ENCODE measurements around the gene PEX14. TPM values are rescaled to one million over a fixed set of nuclear protein-coding genes. Genes with fewer than 3 reads are reported as not detected.

The PEX14 gene
- total and polyA plus RNA-seq, 10 of the 15 experiments (the other 5 are each of a cell fraction or from before 2014, with no cell fraction given): 1.4 to 23.2 (median 12.0) TPM

DNA sequence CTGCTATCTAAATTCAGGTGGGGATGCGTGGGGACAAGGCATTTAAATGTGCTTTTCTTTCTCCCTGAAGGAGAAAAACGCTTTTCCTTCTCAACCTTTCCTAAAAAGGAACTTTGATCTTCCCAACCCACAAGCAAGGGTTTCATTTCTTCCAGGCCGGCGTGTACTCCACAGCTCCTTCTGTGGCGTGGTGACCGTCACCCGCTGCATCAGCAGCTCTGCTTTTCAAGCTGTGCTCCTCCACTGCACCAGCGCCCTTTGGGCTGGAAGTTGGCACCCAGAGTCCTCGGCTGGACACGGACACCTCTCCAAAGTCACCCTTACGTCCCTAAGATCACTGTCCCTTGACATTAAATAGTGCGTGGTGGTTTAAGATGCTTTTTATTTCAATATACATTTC is 54.3 kb downstream of the PEX14 start:
- H3K27me3 ChIP-seq (replicated peaks in 1 of 2; ENCODE audit: control insufficient read depth in 2 of 2, insufficient read depth in 2 of 2, low read length in 1 of 2): no peaks in the 10 kb centered on the region
- RAD21 ChIA-PET (ENCODE audit: unreplicated experiment): no interaction called here
- POLR2A ChIA-PET: no interaction called here
- no peak overlapping the region for H2AFZ ChIP-seq (ENCODE audit: control insufficient read depth, low read depth, low read length)
- in situ Hi-C loops (cut with MboI): no loop called here
- H3K4me1 ChIP-seq (ENCODE audit: control insufficient read depth, insufficient read depth, low read length): no peaks in the 10 kb centered on the region; the same call in 1 of the 2 replicates
- no peak overlapping the region for H3K9ac ChIP-seq (ENCODE audit: control insufficient read depth, insufficient read depth, low read length)
- intact Hi-C loops (cut with micrococcal nuclease; ENCODE audit: unreplicated experiment): no loop called here
- H3K27ac ChIP-seq (ENCODE audit: control insufficient read depth, insufficient read depth): no peak overlapping the region
- no peak overlapping the region for H3K4me2 ChIP-seq (ENCODE audit: control insufficient read depth, insufficient read depth)
- no peaks in the 10 kb centered on the region for H3K9me3 ChIP-seq (replicated peaks; ENCODE audit: control insufficient read depth, insufficient read depth, low read length)
- H3K4me3 ChIP-seq: no peak overlapping the region
- 97% methylated on average over 11 of the region's 12 CpGs for WGBS (ENCODE audit: insufficient coverage, insufficient replicate concordance, low lambda C conversion rate, missing lambda C conversion rate)
- no peak for FAIRE-seq
- ATAC-seq: no peak
- TF ChIP-seq MEF2B (IDR thresholded peaks at IDR 0.05; ENCODE audit: partially characterized antibody, poor library complexity, severe bottlenecking): no peak
- TF ChIP-seq KDM1A (IDR thresholded peaks at IDR 0.05; ENCODE audit: borderline replicate concordance): no peak
- no peak for TF ChIP-seq BACH1 (IDR thresholded peaks at IDR 0.05; ENCODE audit: borderline replicate concordance)
- TF ChIP-seq YBX1 (IDR thresholded peaks at IDR 0.05): no peak
- TF ChIP-seq SPI1 (IDR thresholded peaks at IDR 0.05; ENCODE audit: borderline replicate concordance, insufficient read depth, low read depth, low read length): no peak
- TF ChIP-seq RUNX3 (IDR thresholded peaks at IDR 0.05; ENCODE audit: low read length): no peak
- TF ChIP-seq TAF1 (IDR thresholded peaks at IDR 0.05; ENCODE audit: borderline replicate concordance, low read depth, low read length): no peak
- no peak for TF ChIP-seq USF1 (IDR thresholded peaks at IDR 0.05; ENCODE audit: borderline replicate concordance, extremely low read length, insufficient read depth, low read depth, low read length)
- H3K36me3 ChIP-seq (ENCODE audit: control insufficient read depth in 2 of 2, insufficient read depth in 2 of 2, low read length in 1 of 2): peaks cover 0 to 10% of the 10 kb centered on the region in 2 experiments; a peak in 1 of 4 replicates
- CTCF ChIA-PET: interaction anchor here (1.8 kb wide), 1 partner anchor 23 kb away, joined by 3 read pairs; no protein-coding TSS in a partner anchor
- DNase-seq (ENCODE audit: low read depth, low spot score): no peak
- no peaks in the 10 kb centered on the region for H4K20me1 ChIP-seq (ENCODE audit: control insufficient read depth, insufficient read depth)
- SMC1A ChIA-PET (ENCODE audit: uncharacterized antibody, unreplicated experiment): no interaction called here
- BruUV-seq (replicated peaks): no TSS peak
- H3K79me2 ChIP-seq (ENCODE audit: control insufficient read depth, insufficient read depth, low read length): no peaks in the 10 kb centered on the region
